Subcutaneous adipose tissue (tissue), 4 donors: ENCODE results near the gene SEMA3F. TPM values are rescaled to one million over a fixed set of nuclear protein-coding genes. Genes with fewer than 3 reads are reported as not detected.

ENCODE experiments used
- small RNA-seq: library from RNA; depleted of rRNA; stranded (forward); fragments of <200 nt; gene quantifications from one replicate; pipeline ENCODE3, GENCODE V24; 2016
- total RNA-seq, 4 donors: library from RNA; depleted of rRNA; stranded (reverse); fragments of >200 nt; gene quantifications; one replicate each; pipeline ENCODE4 v1.1.0, GENCODE V29; 2016
- TF ChIP-seq, protein P1 (sequence below): fragments of 450-650 bp; IDR thresholded peaks from one replicate; pipeline ENCODE4 v1.5.1; 2016; ENCODE audit warnings: low read depth, mild to moderate bottlenecking, control low read depth, antibody characterized with exemption, moderate library complexity

SEMA3F gene
- total RNA-seq, 4 donors from 2014 or later = 4.6 to 32.8 (median 11.5) TPM

DNA sequence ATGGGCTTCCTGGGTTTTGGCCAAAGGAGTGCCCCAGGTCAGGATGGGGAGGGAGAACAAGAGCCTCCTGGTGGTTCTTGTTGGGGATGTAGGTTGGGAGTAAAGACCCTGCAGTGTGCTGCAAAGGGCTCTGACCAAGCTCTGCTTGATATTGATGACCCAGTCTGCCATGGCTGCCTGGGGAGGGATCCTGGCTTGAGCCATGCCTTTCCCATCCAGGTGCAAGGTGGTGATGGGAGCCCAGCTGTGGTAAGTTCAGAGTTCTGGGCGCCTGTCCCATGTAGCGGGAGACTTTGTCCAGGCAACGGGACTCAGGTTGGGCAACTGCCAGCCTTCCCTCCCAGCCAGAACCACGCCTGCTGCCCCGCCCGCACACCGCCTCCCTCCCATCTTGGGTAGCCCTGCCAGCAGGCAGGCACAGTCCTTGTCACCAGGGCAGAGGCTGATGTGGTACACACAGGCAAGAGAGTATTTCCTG lies 83.5 kb downstream of the SEMA3F start:
- TF ChIP-seq, protein P1, sequence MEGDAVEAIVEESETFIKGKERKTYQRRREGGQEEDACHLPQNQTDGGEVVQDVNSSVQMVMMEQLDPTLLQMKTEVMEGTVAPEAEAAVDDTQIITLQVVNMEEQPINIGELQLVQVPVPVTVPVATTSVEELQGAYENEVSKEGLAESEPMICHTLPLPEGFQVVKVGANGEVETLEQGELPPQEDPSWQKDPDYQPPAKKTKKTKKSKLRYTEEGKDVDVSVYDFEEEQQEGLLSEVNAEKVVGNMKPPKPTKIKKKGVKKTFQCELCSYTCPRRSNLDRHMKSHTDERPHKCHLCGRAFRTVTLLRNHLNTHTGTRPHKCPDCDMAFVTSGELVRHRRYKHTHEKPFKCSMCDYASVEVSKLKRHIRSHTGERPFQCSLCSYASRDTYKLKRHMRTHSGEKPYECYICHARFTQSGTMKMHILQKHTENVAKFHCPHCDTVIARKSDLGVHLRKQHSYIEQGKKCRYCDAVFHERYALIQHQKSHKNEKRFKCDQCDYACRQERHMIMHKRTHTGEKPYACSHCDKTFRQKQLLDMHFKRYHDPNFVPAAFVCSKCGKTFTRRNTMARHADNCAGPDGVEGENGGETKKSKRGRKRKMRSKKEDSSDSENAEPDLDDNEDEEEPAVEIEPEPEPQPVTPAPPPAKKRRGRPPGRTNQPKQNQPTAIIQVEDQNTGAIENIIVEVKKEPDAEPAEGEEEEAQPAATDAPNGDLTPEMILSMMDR = no peak

Small RNA genes lying within 50 kb of the gene (small RNA-seq; reads per million reads assigned to genes)
- gene MIR566 (not detected), gene MIR5787 (not detected)

Other genes with a start within 250 kb of the SEMA3F start
- 1 to 10 TPM; 6.7 to 9.4 (median 7.1) TPM for gene MON1A, start 225.5 kb upstream of the SEMA3F start, total RNA-seq
- 100 to 1,000 TPM in 2 of 4 donors, 10 to 100 TPM in 2; 95.5 to 150 (median 107) TPM for gene RBM6, start 215.2 kb upstream of the SEMA3F start, total RNA-seq
- gene RBM5, start 66.4 kb upstream of the SEMA3F start, total RNA-seq = 100 to 1,000 TPM; 236 to 276 (median 256) TPM
- not detected for gene GNAT1, start 36.3 kb downstream of the SEMA3F start, total RNA-seq
- gene SLC38A3, start 49.9 kb downstream of the SEMA3F start, total RNA-seq = not detected
- 100 to 1,000 TPM; 208 to 300 (median 249) TPM for gene GNAI2, start 80.9 kb downstream of the SEMA3F start, total RNA-seq
- 10 to 100 TPM in 1 of 4 donors, 1 to 10 TPM in 3; 2.4 to 13.7 (median 7.0) TPM for gene SEMA3B, start 113.8 kb downstream of the SEMA3F start, total RNA-seq
- gene LSMEM2, start 123.8 kb downstream of the SEMA3F start, total RNA-seq = not detected
- 10 to 100 TPM; 31.6 to 56.4 (median 52.2) TPM for gene IFRD2, start 137.1 kb downstream of the SEMA3F start, total RNA-seq
- gene HYAL3, start 144.1 kb downstream of the SEMA3F start, total RNA-seq = 1 to 10 TPM; 1.5 to 5.1 (median 3.4) TPM
- gene NAA80, start 144.1 kb downstream of the SEMA3F start, total RNA-seq = 10 to 100 TPM in 1 of 4 donors, 1 to 10 TPM in 3; 5.2 to 10.4 (median 6.6) TPM
- gene HYAL1, start 148.2 kb downstream of the SEMA3F start, total RNA-seq = 10 to 100 TPM in 1 of 4 donors, 1 to 10 TPM in 3; 3.1 to 13.8 (median 4.7) TPM
- 100 to 1,000 TPM in 2 of 4 donors, 10 to 100 TPM in 2; 54.4 to 207 (median 117) TPM for gene HYAL2, start 167.4 kb downstream of the SEMA3F start, total RNA-seq
- 10 to 100 TPM; 17.8 to 27.5 (median 20.7) TPM for gene TUSC2, start 172.9 kb downstream of the SEMA3F start, total RNA-seq
- 10 to 100 TPM; 37.0 to 62.8 (median 54.1) TPM for gene RASSF1, start 185.5 kb downstream of the SEMA3F start, total RNA-seq
- 1 to 10 TPM in 1 of 4 donors, not detected in 3; 1.5 TPM for gene ZMYND10, start 190.4 kb downstream of the SEMA3F start, total RNA-seq
- 10 to 100 TPM; 14.3 to 18.8 (median 17.5) TPM for gene NPRL2, start 195.5 kb downstream of the SEMA3F start, total RNA-seq
- 10 to 100 TPM; 13.9 to 22.0 (median 18.2) TPM for gene CYB561D2, start 195.5 kb downstream of the SEMA3F start, total RNA-seq
- gene TMEM115, start 204.2 kb downstream of the SEMA3F start, total RNA-seq = 10 to 100 TPM; 30.5 to 44.5 (median 41.2) TPM